HCT116 (cell line): ENCODE measurements around the gene CIITA. TPM values are rescaled to one million over a fixed set of nuclear protein-coding genes. Genes with fewer than 3 reads are reported as not detected.

ENCODE experiments used
- ATAC-seq: fragments of 200-7000 bp; cut with Tn5 transposase; 2 replicates; pipeline ENCODE4 v1.9.1; 2020; ENCODE audit warnings: mild to moderate bottlenecking, moderate library complexity
- BruUV-seq: library from RNA; stranded (reverse); fragments of 400-500 nt; replicated peaks from 2 replicates; lab custom pipeline; 2021; lab: Mats Ljungman, UMichigan
- CTCF ChIA-PET: fragments of 300-600 bp; sonication (Branson Sonifier 250); formaldehyde crosslinking; loops from one replicate; lab custom pipeline; 2021; ENCODE audit warnings: antibody characterized with exemption; lab: Charles Lee
- POLR2A ChIA-PET: fragments of 300-600, 350-600 bp; sonication (Branson Sonifier 250); formaldehyde crosslinking; loops from one replicate; lab custom pipeline; 2021; ENCODE audit warnings: antibody characterized with exemption; lab: Charles Lee
- RAD21 ChIA-PET, 2 experiments: fragments of 300-600 bp; sonication (Branson Sonifier 250); formaldehyde crosslinking; loops; one replicate each; lab custom pipeline; 2023; ENCODE audit warnings: low total read pairs in 2 of 2; ENCODE audit not compliant: uncharacterized antibody in 2 of 2, unreplicated experiment in 2 of 2, low non-redundant PET in 1 of 2; lab: Charles Lee
- DNase-seq: peaks from one replicate; pipeline ENCODE4 v3.0.0-alpha.2; 2010; ENCODE audit warnings: low read depth, low spot score
- H2AFZ ChIP-seq: fragments of 200-600 bp; shearing (Covaris generic), sonication (generic); 2 replicates; pipeline ENCODE4 v1.6.1; 2017; ENCODE audit warnings: low read depth, mixed run types, mixed read lengths, antibody characterized with exemption, low read length; ENCODE audit not compliant: poor library complexity, severe bottlenecking
- H3K27ac ChIP-seq: 2 replicates; pipeline ENCODE4 v1.5.1; 2012; ENCODE audit warnings: low read depth, low read length
- H3K27me3 ChIP-seq: fragments of 200-600 bp; sonication (generic); 2 replicates; pipeline ENCODE4 v1.6.1; 2016; ENCODE audit warnings: mixed run types, low read length, mixed read lengths; ENCODE audit not compliant: insufficient read depth
- H3K36me3 ChIP-seq, 2 experiments: fragments of 200-500 bp in 1 of 2; fragments of 200-600 bp in 1 of 2; sonication (Bioruptor generic) in 1 of 2; sonication (generic) in 1 of 2; 2 replicates each; pipeline versions ENCODE4 v1.5.1 to v1.6.1; 2014 to 2016; ENCODE audit warnings: low read length in 2 of 2, inconsistent platforms in 1 of 2, mixed read lengths in 1 of 2, mixed run types in 1 of 2; ENCODE audit not compliant: insufficient read depth in 2 of 2, control insufficient read depth in 1 of 2
- H3K4me1 ChIP-seq, 2 experiments: fragments of 200-600 bp in 1 of 2; sonication (generic) in 1 of 2; 2 replicates each; pipeline versions ENCODE4 v1.5.1 to v1.6.1; 2012 to 2017; ENCODE audit warnings: low read length in 2 of 2, inconsistent platforms in 1 of 2, mild to moderate bottlenecking in 1 of 2, mixed read lengths in 1 of 2, mixed run types in 1 of 2, moderate library complexity in 1 of 2; ENCODE audit not compliant: insufficient read depth in 2 of 2, control insufficient read depth in 1 of 2
- H3K4me2 ChIP-seq: fragments of 200-600 bp; sonication (generic); 2 replicates; pipeline ENCODE4 v1.6.1; 2017; ENCODE audit warnings: mixed run types, low read length, mixed read lengths
- H3K4me3 ChIP-seq, 2 experiments: fragments of 200-600 bp in 1 of 2; sonication (generic) in 1 of 2; replicated peaks in 1 of 2; 2 replicates each; pipeline ENCODE4 v1.5.1; 2011 to 2016; ENCODE audit warnings: low read length in 2 of 2, control low read depth in 1 of 2, low read depth in 1 of 2, mild to moderate bottlenecking in 1 of 2, mixed read lengths in 1 of 2, mixed run types in 1 of 2
- H3K79me2 ChIP-seq: fragments of 200-600 bp; sonication (generic); 2 replicates; pipeline ENCODE4 v1.6.1; 2017; ENCODE audit warnings: mild to moderate bottlenecking, mixed run types, low read length, moderate library complexity, mixed read lengths; ENCODE audit not compliant: insufficient read depth
- H3K9ac ChIP-seq: fragments of 200-600 bp; sonication (generic); 2 replicates; pipeline ENCODE4 v1.6.1; 2016; ENCODE audit warnings: low read length, mixed read lengths
- H3K9me2 ChIP-seq: fragments of 200-600 bp; sonication (generic), shearing (Covaris generic); 2 replicates; pipeline ENCODE4 v1.6.1; 2017; ENCODE audit warnings: mixed run types, mild to moderate bottlenecking, moderate library complexity; ENCODE audit not compliant: insufficient read depth
- H3K9me3 ChIP-seq, 2 experiments: fragments of 200-500 bp in 1 of 2; fragments of 200-600 bp in 1 of 2; sonication (Bioruptor generic) in 1 of 2; sonication (generic) in 1 of 2; 2 replicates each; pipeline ENCODE4 v1.6.1; 2014 to 2017; ENCODE audit warnings: low read length in 2 of 2, mixed read lengths in 2 of 2, inconsistent platforms in 1 of 2, low read depth in 1 of 2, mild to moderate bottlenecking in 1 of 2, mixed run types in 1 of 2, moderate library complexity in 1 of 2; ENCODE audit not compliant: control insufficient read depth in 1 of 2, insufficient read depth in 1 of 2
- H4K20me1 ChIP-seq: fragments of 200-600 bp; sonication (generic), shearing (Covaris generic); 2 replicates; pipeline ENCODE4 v1.6.1; 2017; ENCODE audit warnings: mixed run types, mild to moderate bottlenecking, moderate library complexity; ENCODE audit not compliant: insufficient read depth
- EGR1 ChIP-seq: IDR thresholded peaks from 2 replicates; pipeline ENCODE4 v1.6.1; 2012; ENCODE audit warnings: low read depth
- ELF1 ChIP-seq: IDR thresholded peaks from 2 replicates; pipeline ENCODE4 v1.6.1; 2012; ENCODE audit warnings: low read depth, borderline replicate concordance
- EZH2phosphoT487 ChIP-seq: fragments of 200-600 bp; IDR thresholded peaks from 2 replicates; pipeline ENCODE4 v1.6.1; 2018; ENCODE audit warnings: antibody characterized with exemption, borderline replicate concordance
- JUND ChIP-seq: IDR thresholded peaks from 2 replicates; pipeline ENCODE4 v1.6.1; 2012
- POLR2A ChIP-seq: IDR thresholded peaks from 2 replicates; pipeline ENCODE4 v1.7.0; 2011; ENCODE audit warnings: borderline replicate concordance; ENCODE audit not compliant: insufficient read depth, insufficient read length; ENCODE audit errors: extremely low read depth
- POLR2AphosphoS5 ChIP-seq: IDR thresholded peaks from 2 replicates; pipeline ENCODE4 v1.6.1; 2011; ENCODE audit warnings: mild to moderate bottlenecking, low read depth, low read length, moderate library complexity
- SIN3A ChIP-seq: IDR thresholded peaks from 2 replicates; pipeline ENCODE4 v1.6.1; 2012; ENCODE audit warnings: low read depth
- SP1 ChIP-seq: IDR thresholded peaks from 2 replicates; pipeline ENCODE4 v1.6.1; 2012; ENCODE audit warnings: low read depth
- SRF ChIP-seq: IDR thresholded peaks from 2 replicates; pipeline ENCODE4 v1.6.1; 2012; ENCODE audit warnings: low read depth
- TCF7L2 ChIP-seq: IDR thresholded peaks from 2 replicates; pipeline ENCODE4 v1.7.0; 2011; ENCODE audit warnings: borderline replicate concordance, inconsistent platforms; ENCODE audit not compliant: insufficient read depth, insufficient read length; ENCODE audit errors: extremely low read depth
- YY1 ChIP-seq: IDR thresholded peaks from 2 replicates; pipeline ENCODE4 v1.6.1; 2011; ENCODE audit warnings: low read length, low read depth, moderate library complexity, mild to moderate bottlenecking; ENCODE audit not compliant: insufficient replicate concordance; ENCODE audit errors: extremely low read depth
- ZFX ChIP-seq: fragments of 450-650 bp; IDR thresholded peaks from 2 replicates; pipeline ENCODE4 v1.6.1; 2017
- intact Hi-C: fragments of 100-400 bp; cut with micrococcal nuclease; formaldehyde crosslinking; loops from 2 replicates; pipeline ENCODE4 v1.10.0; 2022
- total RNA-seq: library from RNA; stranded (reverse); gene quantifications from one replicate; pipeline ENCODE4 v1.2.1, GENCODE V29; 2021; ENCODE audit not compliant: unreplicated experiment
- TF ChIP-seq, protein P1 (sequence below): IDR thresholded peaks from 2 replicates; pipeline ENCODE4 v1.6.1; 2012; ENCODE audit warnings: low read depth
- TF ChIP-seq, protein P2 (sequence below), 3 experiments: fragments of 200-600 bp in 1 of 3; sonication (generic) in 1 of 3; IDR thresholded peaks in 2 of 3; conservative IDR thresholded peaks in 1 of 3; 2 replicates each; pipeline ENCODE4 v1.5.1; 2012 to 2017; ENCODE audit warnings: low read depth in 2 of 3, low read length in 2 of 3, antibody characterized with exemption in 1 of 3, borderline replicate concordance in 1 of 3, control low read depth in 1 of 3, mild to moderate bottlenecking in 1 of 3, mixed read lengths in 1 of 3, mixed run types in 1 of 3, moderate library complexity in 1 of 3; ENCODE audit not compliant: insufficient read depth in 1 of 3
- TF ChIP-seq, protein P3 (sequence below): IDR thresholded peaks from 2 replicates; pipeline ENCODE4 v1.6.1; 2011; ENCODE audit warnings: mild to moderate bottlenecking, low read length, moderate library complexity; ENCODE audit not compliant: insufficient replicate concordance; ENCODE audit errors: extremely low read depth

The CIITA gene
- total RNA-seq, 1 experiment from 2014 or later: 0.25 TPM

DNA sequence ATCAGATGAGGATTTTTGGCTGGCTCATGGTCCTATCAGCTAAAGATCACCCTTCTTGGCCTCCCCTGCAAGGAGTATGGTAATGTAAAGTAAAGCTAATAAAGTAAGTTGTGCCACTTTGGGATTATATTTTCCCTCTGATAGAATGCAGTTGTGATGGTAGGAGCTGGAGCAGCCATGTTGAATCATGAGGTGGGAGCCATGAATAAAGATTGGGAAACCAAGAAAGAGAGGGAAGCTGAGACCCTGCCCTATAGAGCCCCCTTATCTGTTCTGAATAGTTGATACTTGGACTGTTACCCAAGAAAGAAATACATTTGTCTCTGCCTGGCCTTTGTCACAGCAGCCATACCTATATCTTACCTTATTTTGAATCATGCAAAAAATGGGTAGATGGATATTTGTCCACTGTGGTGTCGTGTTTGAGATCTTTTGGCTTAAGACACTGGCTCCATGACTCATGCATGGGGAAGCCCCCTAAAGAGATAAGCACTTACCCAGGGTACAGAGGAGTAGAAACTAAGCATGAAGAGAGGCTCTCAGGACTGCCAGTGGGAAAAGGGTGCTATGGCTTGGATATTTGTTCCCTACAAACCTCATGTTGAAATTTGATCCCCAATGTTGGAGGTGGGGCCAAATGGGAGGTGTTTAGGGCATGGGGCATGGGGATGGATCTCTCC is 40.7 kb upstream of the CIITA start (continued):
- TF ChIP-seq, protein P1, sequence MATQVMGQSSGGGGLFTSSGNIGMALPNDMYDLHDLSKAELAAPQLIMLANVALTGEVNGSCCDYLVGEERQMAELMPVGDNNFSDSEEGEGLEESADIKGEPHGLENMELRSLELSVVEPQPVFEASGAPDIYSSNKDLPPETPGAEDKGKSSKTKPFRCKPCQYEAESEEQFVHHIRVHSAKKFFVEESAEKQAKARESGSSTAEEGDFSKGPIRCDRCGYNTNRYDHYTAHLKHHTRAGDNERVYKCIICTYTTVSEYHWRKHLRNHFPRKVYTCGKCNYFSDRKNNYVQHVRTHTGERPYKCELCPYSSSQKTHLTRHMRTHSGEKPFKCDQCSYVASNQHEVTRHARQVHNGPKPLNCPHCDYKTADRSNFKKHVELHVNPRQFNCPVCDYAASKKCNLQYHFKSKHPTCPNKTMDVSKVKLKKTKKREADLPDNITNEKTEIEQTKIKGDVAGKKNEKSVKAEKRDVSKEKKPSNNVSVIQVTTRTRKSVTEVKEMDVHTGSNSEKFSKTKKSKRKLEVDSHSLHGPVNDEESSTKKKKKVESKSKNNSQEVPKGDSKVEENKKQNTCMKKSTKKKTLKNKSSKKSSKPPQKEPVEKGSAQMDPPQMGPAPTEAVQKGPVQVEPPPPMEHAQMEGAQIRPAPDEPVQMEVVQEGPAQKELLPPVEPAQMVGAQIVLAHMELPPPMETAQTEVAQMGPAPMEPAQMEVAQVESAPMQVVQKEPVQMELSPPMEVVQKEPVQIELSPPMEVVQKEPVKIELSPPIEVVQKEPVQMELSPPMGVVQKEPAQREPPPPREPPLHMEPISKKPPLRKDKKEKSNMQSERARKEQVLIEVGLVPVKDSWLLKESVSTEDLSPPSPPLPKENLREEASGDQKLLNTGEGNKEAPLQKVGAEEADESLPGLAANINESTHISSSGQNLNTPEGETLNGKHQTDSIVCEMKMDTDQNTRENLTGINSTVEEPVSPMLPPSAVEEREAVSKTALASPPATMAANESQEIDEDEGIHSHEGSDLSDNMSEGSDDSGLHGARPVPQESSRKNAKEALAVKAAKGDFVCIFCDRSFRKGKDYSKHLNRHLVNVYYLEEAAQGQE: no peak

DNA sequence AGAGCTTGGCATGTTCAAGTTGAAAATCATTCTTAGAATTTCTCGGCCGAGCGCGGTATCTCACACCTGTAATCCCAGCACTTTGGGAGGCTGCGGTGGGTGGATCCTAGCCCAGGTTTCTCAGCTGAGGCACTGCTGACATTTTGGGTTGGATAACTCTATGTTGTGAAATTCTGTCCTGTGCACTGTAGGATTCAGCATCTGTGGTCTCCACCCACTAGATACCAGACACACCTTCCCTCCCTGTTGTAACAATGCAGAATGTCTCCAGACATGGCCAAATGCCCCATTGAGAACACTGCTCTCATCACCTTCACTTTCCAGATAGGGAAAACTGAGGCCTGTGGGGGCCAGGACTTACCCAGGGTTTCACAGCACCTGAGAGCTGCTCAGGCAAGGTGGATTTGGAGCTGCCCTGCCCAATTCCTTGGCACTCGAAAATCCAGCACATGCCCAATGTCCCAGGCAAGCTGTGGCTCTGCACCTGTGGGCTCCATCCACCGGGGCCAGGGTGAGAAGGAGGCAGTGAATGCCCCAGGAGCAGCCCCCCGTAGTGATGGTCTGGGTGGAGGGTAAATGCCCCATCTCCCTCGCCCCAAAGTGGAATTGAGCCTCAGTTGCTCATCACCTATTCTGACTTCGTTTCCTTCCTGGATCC is 38.3 kb upstream of the CIITA start:
- CTCF ChIA-PET: no interaction called here
- ATAC-seq (no peak), DNase-seq (no peak)
- no peak for TF ChIP-seq SP1
- TF ChIP-seq YY1: no peak
- TF ChIP-seq TCF7L2: no peak
- TF ChIP-seq ZFX: no peak
- no peak for TF ChIP-seq JUND
- no peak for TF ChIP-seq ELF1
- TF ChIP-seq EZH2phosphoT487: no peak
- TF ChIP-seq SRF: no peak
- TF ChIP-seq EGR1: no peak
- TF ChIP-seq POLR2AphosphoS5: no peak
- TF ChIP-seq, protein P2, sequence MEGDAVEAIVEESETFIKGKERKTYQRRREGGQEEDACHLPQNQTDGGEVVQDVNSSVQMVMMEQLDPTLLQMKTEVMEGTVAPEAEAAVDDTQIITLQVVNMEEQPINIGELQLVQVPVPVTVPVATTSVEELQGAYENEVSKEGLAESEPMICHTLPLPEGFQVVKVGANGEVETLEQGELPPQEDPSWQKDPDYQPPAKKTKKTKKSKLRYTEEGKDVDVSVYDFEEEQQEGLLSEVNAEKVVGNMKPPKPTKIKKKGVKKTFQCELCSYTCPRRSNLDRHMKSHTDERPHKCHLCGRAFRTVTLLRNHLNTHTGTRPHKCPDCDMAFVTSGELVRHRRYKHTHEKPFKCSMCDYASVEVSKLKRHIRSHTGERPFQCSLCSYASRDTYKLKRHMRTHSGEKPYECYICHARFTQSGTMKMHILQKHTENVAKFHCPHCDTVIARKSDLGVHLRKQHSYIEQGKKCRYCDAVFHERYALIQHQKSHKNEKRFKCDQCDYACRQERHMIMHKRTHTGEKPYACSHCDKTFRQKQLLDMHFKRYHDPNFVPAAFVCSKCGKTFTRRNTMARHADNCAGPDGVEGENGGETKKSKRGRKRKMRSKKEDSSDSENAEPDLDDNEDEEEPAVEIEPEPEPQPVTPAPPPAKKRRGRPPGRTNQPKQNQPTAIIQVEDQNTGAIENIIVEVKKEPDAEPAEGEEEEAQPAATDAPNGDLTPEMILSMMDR (IDR thresholded peaks at IDR 0.05 in 2 of 3, conservative IDR thresholded peaks at IDR 0.05 in 1 of 3; ENCODE audit: borderline replicate concordance in 1 of 3, insufficient read depth in 1 of 3, low read depth in 2 of 3, low read length in 2 of 3): no peak
- TF ChIP-seq SIN3A: no peak
- TF ChIP-seq, protein P3, sequence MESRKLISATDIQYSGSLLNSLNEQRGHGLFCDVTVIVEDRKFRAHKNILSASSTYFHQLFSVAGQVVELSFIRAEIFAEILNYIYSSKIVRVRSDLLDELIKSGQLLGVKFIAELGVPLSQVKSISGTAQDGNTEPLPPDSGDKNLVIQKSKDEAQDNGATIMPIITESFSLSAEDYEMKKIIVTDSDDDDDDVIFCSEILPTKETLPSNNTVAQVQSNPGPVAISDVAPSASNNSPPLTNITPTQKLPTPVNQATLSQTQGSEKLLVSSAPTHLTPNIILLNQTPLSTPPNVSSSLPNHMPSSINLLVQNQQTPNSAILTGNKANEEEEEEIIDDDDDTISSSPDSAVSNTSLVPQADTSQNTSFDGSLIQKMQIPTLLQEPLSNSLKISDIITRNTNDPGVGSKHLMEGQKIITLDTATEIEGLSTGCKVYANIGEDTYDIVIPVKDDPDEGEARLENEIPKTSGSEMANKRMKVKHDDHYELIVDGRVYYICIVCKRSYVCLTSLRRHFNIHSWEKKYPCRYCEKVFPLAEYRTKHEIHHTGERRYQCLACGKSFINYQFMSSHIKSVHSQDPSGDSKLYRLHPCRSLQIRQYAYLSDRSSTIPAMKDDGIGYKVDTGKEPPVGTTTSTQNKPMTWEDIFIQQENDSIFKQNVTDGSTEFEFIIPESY: no peak
- no peak for TF ChIP-seq POLR2A

More for the DNA sequence above, 38.3 kb upstream of the CIITA start:
- H3K9me2 ChIP-seq: no peaks in the 10 kb centered on the region
- RAD21 ChIA-PET: no interaction called here
- no peaks in the 10 kb centered on the region for H3K4me1 ChIP-seq
- BruUV-seq: no TSS peak
- H3K4me2 ChIP-seq: no peak overlapping the region
- no peaks in the 10 kb centered on the region for H3K79me2 ChIP-seq
- H3K4me3 ChIP-seq: no peak overlapping the region
- no peaks in the 10 kb centered on the region for H4K20me1 ChIP-seq
- POLR2A ChIA-PET: no interaction called here
- intact Hi-C loops: no loop called here
- no peaks in the 10 kb centered on the region for H3K9me3 ChIP-seq
- peaks cover 15% of the 10 kb centered on the region; the same call in 1 of the 2 replicates for H3K27me3 ChIP-seq
- H3K9ac ChIP-seq: no peak overlapping the region
- H3K27ac ChIP-seq: no peak overlapping the region
- no peak overlapping the region for H2AFZ ChIP-seq
- H3K36me3 ChIP-seq: no peaks in the 10 kb centered on the region
